Lower leg skin (tissue), 4 donors: Measurements from ENCODE around the gene CACNA1S. TPM values are rescaled to one million over a fixed set of nuclear protein-coding genes. Genes with fewer than 3 reads are reported as not detected.

Source experiments
- DNase-seq, 2 donors: peaks; one replicate each; pipeline ENCODE4 v3.0.0-alpha.2; 2019; ENCODE audit warnings: low spot score in 2 of 2
- H3K4me3 ChIP-seq: fragments of 200-600 bp; sonication (generic); 2 replicates; pipeline ENCODE4 v1.5.1; 2017; ENCODE audit warnings: mild to moderate bottlenecking, low read depth; ENCODE audit not compliant: poor library complexity, severe bottlenecking
- CTCF ChIP-seq, 3 donors: fragments of 450-650 bp; IDR thresholded peaks; one replicate each; pipeline ENCODE4 v1.5.1; 2016; ENCODE audit warnings: antibody characterized with exemption in 3 of 3, mild to moderate bottlenecking in 3 of 3, moderate library complexity in 2 of 3
- POLR2A ChIP-seq, 2 donors: fragments of 450-650 bp; IDR thresholded peaks; one replicate each; pipeline ENCODE4 v1.6.1; 2016 to 2017; ENCODE audit warnings: antibody characterized with exemption in 2 of 2, mild to moderate bottlenecking in 1 of 2, moderate library complexity in 1 of 2
- WGBS, 2 donors: methylation state at CpG; one replicate each; pipeline ENCODE4 v1.1.5; 2018; 5-methylcytosine and 5-hydroxymethylcytosine counted together
- intact Hi-C: fragments of 100-400 bp; cut with DNase I; formaldehyde crosslinking; loops from one replicate; pipeline ENCODE4 v1.15.0; 2023; ENCODE audit warnings: low total_unique reads
- total RNA-seq, 4 donors: library from RNA; depleted of rRNA; stranded (reverse); fragments of >200 nt; gene quantifications; one replicate each; pipeline ENCODE4 v1.1.0, GENCODE V29; 2016

CACNA1S gene
- total RNA-seq, 4 donors from 2014 or later, result 0.04 TPM; not detected in 3

- intact Hi-C loops, result loop anchor here (10.0 kb wide), 1 partner anchor 155 kb away; the partner anchor contains the start of gene INAVA
- no peak for TF ChIP-seq CTCF (IDR thresholded peaks at IDR 0.05)
- TF ChIP-seq POLR2A (IDR thresholded peaks at IDR 0.05), result no peak
- WGBS, 2 donors, result 58 to 60% methylated on average over 5 of the region's 5 CpGs
- no peak for DNase-seq
- no peak overlapping the region for H3K4me3 ChIP-seq
These were observed 62.9 kb downstream of the CACNA1S start for GRCh38 chr1:201049248-201049831.

DNA sequence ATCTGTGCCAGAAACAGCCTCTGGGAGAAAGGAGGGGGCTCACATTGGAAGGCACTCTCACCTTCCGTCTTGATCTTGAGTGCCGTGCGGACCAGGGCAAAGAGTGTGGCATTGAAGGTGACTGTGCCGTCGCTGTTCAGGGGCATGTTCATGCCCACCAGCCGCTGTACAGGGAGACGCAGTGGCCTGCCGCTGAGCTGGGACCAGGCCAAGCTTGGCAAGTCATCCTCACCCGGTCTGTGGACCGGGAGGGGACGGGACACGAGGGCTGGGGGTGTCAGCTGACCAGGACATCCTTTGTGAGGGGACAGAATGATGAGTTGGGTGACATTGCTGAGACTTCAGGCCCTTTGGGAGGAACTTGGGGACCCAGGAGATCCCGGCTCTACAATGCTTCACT is 63.7 kb downstream of the CACNA1S start:
- DNase-seq, result no peak
- intact Hi-C loops, result loop anchor here (10.0 kb wide), 1 partner anchor 154 kb away; the partner anchor contains the start of gene INAVA
- WGBS, 2 donors, result 85 to 89% methylated on average over 13 of the region's 13 CpGs
- no peak for TF ChIP-seq CTCF (IDR thresholded peaks at IDR 0.05)
- TF ChIP-seq POLR2A (IDR thresholded peaks at IDR 0.05), result no peak
- no peak overlapping the region for H3K4me3 ChIP-seq

GRCh38 chr1:201044119-201044518 is 68.1 kb downstream of the CACNA1S start:
- H3K4me3 ChIP-seq, result no peak overlapping the region
- WGBS, 2 donors, result 86 to 91% methylated on average over 9 of the region's 9 CpGs
- TF ChIP-seq CTCF (IDR thresholded peaks at IDR 0.05), result no peak
- TF ChIP-seq POLR2A (IDR thresholded peaks at IDR 0.05), result no peak
- no peak for DNase-seq
- intact Hi-C loops, result loop anchor here (5.0 to 10.0 kb wide), 2 partner anchors 72 to 149 kb away; partner anchors contain the start of gene INAVA

- TF ChIP-seq CTCF (IDR thresholded peaks at IDR 0.05), result no peak
- no peak for TF ChIP-seq POLR2A (IDR thresholded peaks at IDR 0.05)
- intact Hi-C loops, result loop anchor here (5.0 to 10.0 kb wide), 2 partner anchors 71 to 148 kb away; partner anchors contain the start of gene INAVA
- DNase-seq, result peak in 1 of 2 donors; percentile 44
- WGBS, 2 donors, result 20 to 21% methylated on average over 13 of the region's 13 CpGs
- no peak overlapping the region for H3K4me3 ChIP-seq
These were observed 69.3 kb downstream of the CACNA1S start for GRCh38 chr1:201042779-201043461.

- WGBS, 2 donors, result 92% methylated on average over 2 of the region's 2 CpGs; no CpG with 5 or more reads in 1 of the 2 donors
- DNase-seq, result no peak
- intact Hi-C loops, result loop anchor here (5.0 to 10.0 kb wide), 2 partner anchors 69 to 146 kb away; partner anchors contain the start of gene INAVA
- no peak for TF ChIP-seq POLR2A (IDR thresholded peaks at IDR 0.05)
- TF ChIP-seq CTCF (IDR thresholded peaks at IDR 0.05), result no peak
- H3K4me3 ChIP-seq, result no peak overlapping the region
These were observed 71.2 kb downstream of the CACNA1S start for GRCh38 chr1:201041011-201041410.
